ENCODE results near the gene PPP1R12A. TPM values are rescaled to one million over a fixed set of nuclear protein-coding genes. Genes with fewer than 3 reads are reported as not detected.

Gene PPP1R12A
- total RNA-seq, 4 donors from 2014 or later: 100 to 121 (median 113) TPM

DNA sequence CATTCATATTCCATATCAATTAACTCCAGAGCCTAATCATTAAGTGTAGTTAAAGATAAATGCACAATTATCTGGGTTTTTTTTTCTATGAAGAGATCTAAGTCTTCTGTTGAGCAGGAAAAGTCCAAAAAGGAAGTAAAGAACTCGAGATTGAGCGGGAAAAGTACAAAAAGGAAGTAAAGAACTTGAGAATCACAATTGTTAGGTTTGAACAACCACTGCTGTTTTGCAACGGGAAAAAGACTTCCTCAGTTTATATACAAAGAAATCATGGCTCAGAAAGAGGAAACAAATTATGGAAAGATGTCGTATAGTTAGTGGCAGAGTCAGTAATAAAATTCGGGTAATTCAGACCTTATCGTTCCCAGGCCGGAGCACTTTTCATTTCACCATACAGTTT is 63.3 kb downstream of the PPP1R12A start:
- intact Hi-C loops (cut with DNase I; ENCODE audit: low total_unique reads): no loop called here
- H3K27ac ChIP-seq: peak overlapping the region in 1 of 4 donors; percentile 12
- no peak overlapping the region for H3K4me3 ChIP-seq

DNA sequence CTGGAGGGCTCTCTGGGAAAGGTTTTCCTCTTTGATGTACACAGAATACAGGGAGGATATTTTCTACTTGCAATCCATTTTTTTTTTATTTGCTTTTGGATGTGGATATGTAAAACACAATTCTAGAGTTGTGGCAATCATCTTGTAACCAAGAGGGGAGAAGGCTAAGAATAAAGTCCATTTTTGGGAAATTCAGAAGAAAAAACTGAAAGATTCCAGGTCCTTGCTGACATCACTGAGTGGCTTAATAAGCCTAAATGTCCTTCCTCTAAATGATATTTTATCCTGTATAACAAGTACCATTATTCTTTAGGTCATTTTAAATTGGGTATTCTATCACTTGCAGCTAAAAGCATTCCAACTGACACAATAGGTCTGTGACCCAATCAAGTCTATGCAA is 64.0 kb downstream of the PPP1R12A start:
- no peak for DNase-seq
- in situ Hi-C loops (cut with MboI; ENCODE audit: low pct_ligation_motif_present in 1 of 4, low pct_unique_long_range_greater_than_20kb in 1 of 4, low sequenced_read_pairs in 3 of 4): no loop called here
- Histone ChIP-seq H3K4me1 (peaks cover 0 to 46% (median 9%) of the 10 kb centered on the region in 4 donors), H3K36me3 (peaks cover 0 to 10% (median 3%) of the 10 kb centered on the region in 4 donors), H3K27me3 (no peaks in the 10 kb centered on the region), H3K9me3 (no peaks in the 10 kb centered on the region), H3K27ac (no peak overlapping the region), H3K4me3 (no peak overlapping the region)
- TF ChIP-seq POLR2A (IDR thresholded peaks at IDR 0.05) (no peak), EP300 (IDR thresholded peaks at IDR 0.05; ENCODE audit: low read depth) (no peak), POLR2AphosphoS5 (IDR thresholded peaks at IDR 0.05) (no peak)
- TF ChIP-seq, protein P1, sequence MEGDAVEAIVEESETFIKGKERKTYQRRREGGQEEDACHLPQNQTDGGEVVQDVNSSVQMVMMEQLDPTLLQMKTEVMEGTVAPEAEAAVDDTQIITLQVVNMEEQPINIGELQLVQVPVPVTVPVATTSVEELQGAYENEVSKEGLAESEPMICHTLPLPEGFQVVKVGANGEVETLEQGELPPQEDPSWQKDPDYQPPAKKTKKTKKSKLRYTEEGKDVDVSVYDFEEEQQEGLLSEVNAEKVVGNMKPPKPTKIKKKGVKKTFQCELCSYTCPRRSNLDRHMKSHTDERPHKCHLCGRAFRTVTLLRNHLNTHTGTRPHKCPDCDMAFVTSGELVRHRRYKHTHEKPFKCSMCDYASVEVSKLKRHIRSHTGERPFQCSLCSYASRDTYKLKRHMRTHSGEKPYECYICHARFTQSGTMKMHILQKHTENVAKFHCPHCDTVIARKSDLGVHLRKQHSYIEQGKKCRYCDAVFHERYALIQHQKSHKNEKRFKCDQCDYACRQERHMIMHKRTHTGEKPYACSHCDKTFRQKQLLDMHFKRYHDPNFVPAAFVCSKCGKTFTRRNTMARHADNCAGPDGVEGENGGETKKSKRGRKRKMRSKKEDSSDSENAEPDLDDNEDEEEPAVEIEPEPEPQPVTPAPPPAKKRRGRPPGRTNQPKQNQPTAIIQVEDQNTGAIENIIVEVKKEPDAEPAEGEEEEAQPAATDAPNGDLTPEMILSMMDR (IDR thresholded peaks at IDR 0.05): no peak
- intact Hi-C loops (cut with DNase I; ENCODE audit: low total_unique reads): no loop called here

More for the DNA sequence above, 63.3 kb downstream of the PPP1R12A start:
- no peak for DNase-seq
- in situ Hi-C loops (cut with MboI; ENCODE audit: low pct_ligation_motif_present in 1 of 4, low pct_unique_long_range_greater_than_20kb in 1 of 4, low sequenced_read_pairs in 3 of 4): no loop called here
- Histone ChIP-seq H3K27me3 (no peaks in the 10 kb centered on the region), H3K4me1 (peaks cover 0 to 53% (median 9%) of the 10 kb centered on the region in 4 donors), H3K9me3 (no peaks in the 10 kb centered on the region), H3K36me3 (peaks cover 0 to 10% (median 3%) of the 10 kb centered on the region in 4 donors)
- 62 to 68% methylated on average over 7 of the region's 7 CpGs for WGBS, 2 donors (ENCODE audit: low coverage in 1 of 2)
- no peak for TF ChIP-seq EP300 (IDR thresholded peaks at IDR 0.05; ENCODE audit: low read depth)
- TF ChIP-seq, protein P1 (IDR thresholded peaks at IDR 0.05): no peak
- TF ChIP-seq POLR2A (IDR thresholded peaks at IDR 0.05): no peak
- no peak for TF ChIP-seq POLR2AphosphoS5 (IDR thresholded peaks at IDR 0.05)

- TF ChIP-seq POLR2AphosphoS5 (IDR thresholded peaks at IDR 0.05) (no peak), POLR2A (IDR thresholded peaks at IDR 0.05) (no peak), EP300 (IDR thresholded peaks at IDR 0.05; ENCODE audit: low read depth) (no peak)
- TF ChIP-seq, protein P1 (IDR thresholded peaks at IDR 0.05): no peak
These were observed 75.3 kb downstream of the PPP1R12A start for GRCh38 chr12:79859646-79860045.

DNA sequence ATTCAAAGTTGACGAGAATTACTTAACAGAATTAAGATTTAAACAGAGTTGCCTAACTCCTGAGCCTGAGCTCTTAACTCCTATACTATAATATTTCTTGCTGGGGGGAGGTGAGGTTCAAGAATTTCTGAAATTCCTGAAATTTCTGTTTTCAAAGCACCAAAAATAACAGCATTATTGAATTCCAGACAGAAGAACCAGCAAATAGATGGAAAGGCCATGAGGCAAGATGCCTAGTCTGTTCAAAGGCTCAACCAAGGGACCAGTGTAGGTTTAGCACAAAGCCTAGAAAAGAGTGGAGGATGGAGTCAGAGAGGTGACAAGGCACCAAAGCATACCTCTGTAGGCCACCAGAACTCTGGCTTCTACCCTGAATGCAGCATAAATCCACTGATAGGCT is 76.4 kb downstream of the PPP1R12A start:
- TF ChIP-seq POLR2A (IDR thresholded peaks at IDR 0.05) (no peak), POLR2AphosphoS5 (IDR thresholded peaks at IDR 0.05) (no peak), EP300 (IDR thresholded peaks at IDR 0.05; ENCODE audit: low read depth) (no peak)
- TF ChIP-seq, protein P1 (IDR thresholded peaks at IDR 0.05): no peak
- no peaks in the 10 kb centered on the region for H3K36me3 ChIP-seq
- WGBS, 2 donors (ENCODE audit: low coverage in 1 of 2): 89 to 93% methylated on average over 1 of the region's 1 CpG
- no peaks in the 10 kb centered on the region for H3K9me3 ChIP-seq
- H3K27ac ChIP-seq: no peak overlapping the region
- H3K27me3 ChIP-seq: no peaks in the 10 kb centered on the region
- no peak overlapping the region for H3K4me3 ChIP-seq
- in situ Hi-C loops (cut with MboI; ENCODE audit: low pct_ligation_motif_present in 1 of 4, low pct_unique_long_range_greater_than_20kb in 1 of 4, low sequenced_read_pairs in 3 of 4): no loop called here
- H3K4me1 ChIP-seq: no peaks in the 10 kb centered on the region
- no peak for DNase-seq
- intact Hi-C loops (cut with DNase I; ENCODE audit: low total_unique reads): no loop called here

More at GRCh38 chr12:79859646-79860045, 75.3 kb downstream of the PPP1R12A start:
- Histone ChIP-seq H3K4me3 (no peak overlapping the region), H3K27ac (no peak overlapping the region), H3K36me3 (no peaks in the 10 kb centered on the region), H3K9me3 (no peaks in the 10 kb centered on the region), H3K4me1 (no peaks in the 10 kb centered on the region), H3K27me3 (no peaks in the 10 kb centered on the region)
- intact Hi-C loops (cut with DNase I; ENCODE audit: low total_unique reads): no loop called here
- WGBS, 2 donors (ENCODE audit: low coverage in 1 of 2): 94 to 97% methylated on average over 6 to 8 of the region's 8 CpGs
- in situ Hi-C loops (cut with MboI; ENCODE audit: low pct_ligation_motif_present in 1 of 4, low pct_unique_long_range_greater_than_20kb in 1 of 4, low sequenced_read_pairs in 3 of 4): no loop called here
- no peak for DNase-seq

Measured in transverse colon (tissue), 4 donors.